Liver (tissue), 3 donors: ENCODE data around the gene KLHDC9.

Source experiments
- EGR1 ChIP-seq, 2 donors: IDR thresholded peaks; 2 replicates each; pipeline ENCODE4 v1.6.1; 2016 to 2018; ENCODE audit warnings: antibody characterized with exemption in 2 of 2, low read depth in 2 of 2
- FOXA1 ChIP-seq: IDR thresholded peaks from 2 replicates; pipeline ENCODE4 v1.6.1; 2016; ENCODE audit warnings: antibody characterized with exemption
- GABPA ChIP-seq, 2 donors: IDR thresholded peaks in 1 of 2; conservative IDR thresholded peaks in 1 of 2; 2 replicates each; pipeline ENCODE4 v1.6.1; 2016; ENCODE audit warnings: antibody characterized with exemption in 2 of 2, mild to moderate bottlenecking in 1 of 2, moderate library complexity in 1 of 2
- HNF4A ChIP-seq, 2 donors: conservative IDR thresholded peaks; 2 replicates each; pipeline ENCODE4 v1.6.1; 2016; ENCODE audit warnings: antibody characterized with exemption in 2 of 2, mild to moderate bottlenecking in 2 of 2
- JUND ChIP-seq, 2 donors: IDR thresholded peaks; 2 replicates each; pipeline ENCODE4 v1.6.1; 2016; ENCODE audit warnings: antibody characterized with exemption in 2 of 2
- RAD21 ChIP-seq, 2 donors: IDR thresholded peaks; 2 replicates each; pipeline ENCODE4 v1.6.1; 2016; ENCODE audit warnings: antibody characterized with exemption in 2 of 2, mild to moderate bottlenecking in 2 of 2
- SP1 ChIP-seq: IDR thresholded peaks from 2 replicates; pipeline ENCODE4 v1.6.1; 2018; ENCODE audit warnings: antibody characterized with exemption, mild to moderate bottlenecking
- TAF1 ChIP-seq: conservative IDR thresholded peaks from 2 replicates; pipeline ENCODE4 v1.6.1; 2016; ENCODE audit warnings: antibody characterized with exemption, mild to moderate bottlenecking
- YY1 ChIP-seq: IDR thresholded peaks from 2 replicates; pipeline ENCODE4 v1.6.1; 2016; ENCODE audit warnings: antibody characterized with exemption, mild to moderate bottlenecking
- TF ChIP-seq, protein P1 (sequence below): fragments of 150-350 bp; IDR thresholded peaks from 2 replicates; pipeline ENCODE4 v1.5.1; 2017; ENCODE audit warnings: improper control_type of control experiment, low read depth, low read length; ENCODE audit not compliant: missing input control
- TF ChIP-seq, protein P2 (sequence below): IDR thresholded peaks from 2 replicates; pipeline ENCODE4 v1.6.1; 2016; ENCODE audit warnings: antibody characterized with exemption
- TF ChIP-seq, protein P3 (sequence below): IDR thresholded peaks from 2 replicates; pipeline ENCODE4 v1.6.1; 2016; ENCODE audit warnings: antibody characterized with exemption, mild to moderate bottlenecking
- TF ChIP-seq, protein P4 (sequence below): IDR thresholded peaks from 2 replicates; pipeline ENCODE4 v1.6.1; 2016; ENCODE audit warnings: antibody characterized with exemption
- TF ChIP-seq, protein P5 (sequence below): IDR thresholded peaks from 2 replicates; pipeline ENCODE4 v1.6.1; 2016; ENCODE audit warnings: antibody characterized with exemption
- donor health status: healthy.
- donor health status: healthy.

DNA sequence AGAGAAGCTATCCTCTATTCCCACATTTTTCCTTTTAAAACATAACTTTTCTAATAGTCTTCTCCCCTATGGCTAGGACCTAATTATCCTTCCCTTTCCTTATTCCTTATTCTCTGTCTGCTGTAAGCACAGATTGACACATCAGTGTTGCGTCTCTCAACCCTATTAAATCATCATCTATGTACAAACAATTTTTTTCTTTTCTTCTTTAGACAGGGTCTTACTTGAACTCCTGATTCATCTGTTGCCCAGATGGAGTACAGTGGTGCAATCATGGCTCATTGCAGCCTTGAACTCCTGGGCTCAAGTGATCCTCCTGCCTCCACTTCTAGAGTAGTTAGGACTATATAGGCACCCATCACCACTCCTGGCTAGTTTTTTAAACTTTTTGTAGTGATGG is 8.3 kb downstream of the KLHDC9 start:
- TF ChIP-seq, protein P1, sequence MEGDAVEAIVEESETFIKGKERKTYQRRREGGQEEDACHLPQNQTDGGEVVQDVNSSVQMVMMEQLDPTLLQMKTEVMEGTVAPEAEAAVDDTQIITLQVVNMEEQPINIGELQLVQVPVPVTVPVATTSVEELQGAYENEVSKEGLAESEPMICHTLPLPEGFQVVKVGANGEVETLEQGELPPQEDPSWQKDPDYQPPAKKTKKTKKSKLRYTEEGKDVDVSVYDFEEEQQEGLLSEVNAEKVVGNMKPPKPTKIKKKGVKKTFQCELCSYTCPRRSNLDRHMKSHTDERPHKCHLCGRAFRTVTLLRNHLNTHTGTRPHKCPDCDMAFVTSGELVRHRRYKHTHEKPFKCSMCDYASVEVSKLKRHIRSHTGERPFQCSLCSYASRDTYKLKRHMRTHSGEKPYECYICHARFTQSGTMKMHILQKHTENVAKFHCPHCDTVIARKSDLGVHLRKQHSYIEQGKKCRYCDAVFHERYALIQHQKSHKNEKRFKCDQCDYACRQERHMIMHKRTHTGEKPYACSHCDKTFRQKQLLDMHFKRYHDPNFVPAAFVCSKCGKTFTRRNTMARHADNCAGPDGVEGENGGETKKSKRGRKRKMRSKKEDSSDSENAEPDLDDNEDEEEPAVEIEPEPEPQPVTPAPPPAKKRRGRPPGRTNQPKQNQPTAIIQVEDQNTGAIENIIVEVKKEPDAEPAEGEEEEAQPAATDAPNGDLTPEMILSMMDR, result no peak
- TF ChIP-seq SP1, result no peak
- TF ChIP-seq YY1, result no peak
- no peak for TF ChIP-seq GABPA (IDR thresholded peaks at IDR 0.05 in 1 of 2, conservative IDR thresholded peaks at IDR 0.05 in 1 of 2)
- TF ChIP-seq, protein P2, sequence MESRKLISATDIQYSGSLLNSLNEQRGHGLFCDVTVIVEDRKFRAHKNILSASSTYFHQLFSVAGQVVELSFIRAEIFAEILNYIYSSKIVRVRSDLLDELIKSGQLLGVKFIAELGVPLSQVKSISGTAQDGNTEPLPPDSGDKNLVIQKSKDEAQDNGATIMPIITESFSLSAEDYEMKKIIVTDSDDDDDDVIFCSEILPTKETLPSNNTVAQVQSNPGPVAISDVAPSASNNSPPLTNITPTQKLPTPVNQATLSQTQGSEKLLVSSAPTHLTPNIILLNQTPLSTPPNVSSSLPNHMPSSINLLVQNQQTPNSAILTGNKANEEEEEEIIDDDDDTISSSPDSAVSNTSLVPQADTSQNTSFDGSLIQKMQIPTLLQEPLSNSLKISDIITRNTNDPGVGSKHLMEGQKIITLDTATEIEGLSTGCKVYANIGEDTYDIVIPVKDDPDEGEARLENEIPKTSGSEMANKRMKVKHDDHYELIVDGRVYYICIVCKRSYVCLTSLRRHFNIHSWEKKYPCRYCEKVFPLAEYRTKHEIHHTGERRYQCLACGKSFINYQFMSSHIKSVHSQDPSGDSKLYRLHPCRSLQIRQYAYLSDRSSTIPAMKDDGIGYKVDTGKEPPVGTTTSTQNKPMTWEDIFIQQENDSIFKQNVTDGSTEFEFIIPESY, result no peak
- no peak for TF ChIP-seq RAD21 (IDR thresholded peaks at IDR 0.05)
- TF ChIP-seq JUND (IDR thresholded peaks at IDR 0.05), result no peak
- no peak for TF ChIP-seq TAF1
- no peak for TF ChIP-seq EGR1 (IDR thresholded peaks at IDR 0.05; ENCODE audit: low read depth in 2 of 2)
- TF ChIP-seq, protein P3, sequence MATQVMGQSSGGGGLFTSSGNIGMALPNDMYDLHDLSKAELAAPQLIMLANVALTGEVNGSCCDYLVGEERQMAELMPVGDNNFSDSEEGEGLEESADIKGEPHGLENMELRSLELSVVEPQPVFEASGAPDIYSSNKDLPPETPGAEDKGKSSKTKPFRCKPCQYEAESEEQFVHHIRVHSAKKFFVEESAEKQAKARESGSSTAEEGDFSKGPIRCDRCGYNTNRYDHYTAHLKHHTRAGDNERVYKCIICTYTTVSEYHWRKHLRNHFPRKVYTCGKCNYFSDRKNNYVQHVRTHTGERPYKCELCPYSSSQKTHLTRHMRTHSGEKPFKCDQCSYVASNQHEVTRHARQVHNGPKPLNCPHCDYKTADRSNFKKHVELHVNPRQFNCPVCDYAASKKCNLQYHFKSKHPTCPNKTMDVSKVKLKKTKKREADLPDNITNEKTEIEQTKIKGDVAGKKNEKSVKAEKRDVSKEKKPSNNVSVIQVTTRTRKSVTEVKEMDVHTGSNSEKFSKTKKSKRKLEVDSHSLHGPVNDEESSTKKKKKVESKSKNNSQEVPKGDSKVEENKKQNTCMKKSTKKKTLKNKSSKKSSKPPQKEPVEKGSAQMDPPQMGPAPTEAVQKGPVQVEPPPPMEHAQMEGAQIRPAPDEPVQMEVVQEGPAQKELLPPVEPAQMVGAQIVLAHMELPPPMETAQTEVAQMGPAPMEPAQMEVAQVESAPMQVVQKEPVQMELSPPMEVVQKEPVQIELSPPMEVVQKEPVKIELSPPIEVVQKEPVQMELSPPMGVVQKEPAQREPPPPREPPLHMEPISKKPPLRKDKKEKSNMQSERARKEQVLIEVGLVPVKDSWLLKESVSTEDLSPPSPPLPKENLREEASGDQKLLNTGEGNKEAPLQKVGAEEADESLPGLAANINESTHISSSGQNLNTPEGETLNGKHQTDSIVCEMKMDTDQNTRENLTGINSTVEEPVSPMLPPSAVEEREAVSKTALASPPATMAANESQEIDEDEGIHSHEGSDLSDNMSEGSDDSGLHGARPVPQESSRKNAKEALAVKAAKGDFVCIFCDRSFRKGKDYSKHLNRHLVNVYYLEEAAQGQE, result no peak
- no peak for TF ChIP-seq HNF4A (conservative IDR thresholded peaks at IDR 0.05)
- no peak for TF ChIP-seq FOXA1
- TF ChIP-seq, protein P4, sequence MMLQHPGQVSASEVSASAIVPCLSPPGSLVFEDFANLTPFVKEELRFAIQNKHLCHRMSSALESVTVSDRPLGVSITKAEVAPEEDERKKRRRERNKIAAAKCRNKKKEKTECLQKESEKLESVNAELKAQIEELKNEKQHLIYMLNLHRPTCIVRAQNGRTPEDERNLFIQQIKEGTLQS, result no peak
- TF ChIP-seq, protein P5, sequence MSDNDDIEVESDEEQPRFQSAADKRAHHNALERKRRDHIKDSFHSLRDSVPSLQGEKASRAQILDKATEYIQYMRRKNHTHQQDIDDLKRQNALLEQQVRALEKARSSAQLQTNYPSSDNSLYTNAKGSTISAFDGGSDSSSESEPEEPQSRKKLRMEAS, result no peak
